Erythroblast (primary cell): ENCODE results near the gene SMARCB1.

Experiments used
- GATA1 ChIP-seq: IDR thresholded peaks from 2 replicates; pipeline ENCODE4 v1.6.1; 2011; ENCODE audit warnings: low read depth, mild to moderate bottlenecking, control low read depth, low read length, moderate library complexity
- POLR2A ChIP-seq: IDR thresholded peaks from 2 replicates; pipeline ENCODE4 v1.6.1; 2011; ENCODE audit warnings: mild to moderate bottlenecking, low read length

GRCh38 chr22:23796461-23796860 lies 9.7 kb downstream of the SMARCB1 start:
- TF ChIP-seq POLR2A (no peak), GATA1 (no peak)
